Measurements from ENCODE around the gene RBM10. TPM values are rescaled to one million over a fixed set of nuclear protein-coding genes. Genes with fewer than 3 reads are reported as not detected.

The RBM10 gene
- total RNA-seq, 1 donor from 2014 or later: 52.4 TPM

GRCh38 chrX:47215291-47215900 lies 70.4 kb downstream of the RBM10 start:
- H3K9me3 ChIP-seq: no peaks in the 10 kb centered on the region
- H3K36me3 ChIP-seq: peaks cover 55 to 56% of the 10 kb centered on the region in 2 donors
- no peak for DNase-seq (ENCODE audit: low spot score in 2 of 2)
- H3K27ac ChIP-seq: no peak overlapping the region
- no peak overlapping the region for H3K4me3 ChIP-seq
- intact Hi-C loops (cut with DNase I): loop anchor here (5.0 kb wide), 1 partner anchor 147 kb away; no protein-coding TSS in a partner anchor
- TF ChIP-seq CTCF (IDR thresholded peaks at IDR 0.05): no peak
- no peaks in the 10 kb centered on the region for H3K27me3 ChIP-seq
- peaks cover 3 to 12% of the 10 kb centered on the region in 2 donors for H3K4me1 ChIP-seq

- Histone ChIP-seq H3K27me3 (no peaks in the 10 kb centered on the region), H3K4me1 (peaks cover 3 to 14% of the 10 kb centered on the region in 2 donors), H3K27ac (peak overlapping the region; percentile 67 to 97), H3K9me3 (no peaks in the 10 kb centered on the region), H3K36me3 (peaks cover 45% of the 10 kb centered on the region in 2 donors), H3K4me3 (no peak overlapping the region)
- intact Hi-C loops (cut with DNase I): loop anchor here (5.0 kb wide), 1 partner anchor 146 kb away; no protein-coding TSS in a partner anchor
- DNase-seq (ENCODE audit: low spot score in 2 of 2): no peak
- no peak for TF ChIP-seq CTCF (IDR thresholded peaks at IDR 0.05)
Measured at GRCh38 chrX:47216393-47216925, 71.4 kb downstream of the RBM10 start.

GRCh38 chrX:47217121-47217851 lies 72.3 kb downstream of the RBM10 start:
- Histone ChIP-seq H3K27ac (peak overlapping the region; percentile 67 to 97), H3K27me3 (no peaks in the 10 kb centered on the region), H3K4me3 (peak overlapping the region; percentile 35 to 92), H3K36me3 (peaks cover 36 to 37% of the 10 kb centered on the region in 2 donors), H3K9me3 (no peaks in the 10 kb centered on the region), H3K4me1 (peaks cover 3 to 14% of the 10 kb centered on the region in 2 donors)
- no peak for TF ChIP-seq CTCF (IDR thresholded peaks at IDR 0.05)
- intact Hi-C loops (cut with DNase I): loop anchor here (1.0 to 5.0 kb wide), 2 partner anchors 24 to 145 kb away; partner anchors contain the start of gene UBA1
- DNase-seq (ENCODE audit: low spot score in 2 of 2): no peak

- Histone ChIP-seq H3K9me3 (no peaks in the 10 kb centered on the region), H3K27ac (peak overlapping the region; percentile 95 to 97), H3K27me3 (no peaks in the 10 kb centered on the region), H3K4me3 (peak overlapping the region; percentile 87 to 92), H3K4me1 (peaks cover 3 to 14% of the 10 kb centered on the region in 2 donors), H3K36me3 (peaks cover 31% of the 10 kb centered on the region in 2 donors)
- TF ChIP-seq CTCF (IDR thresholded peaks at IDR 0.05): no peak
- DNase-seq (ENCODE audit: low spot score in 2 of 2): peak; percentile 98 to 100
- intact Hi-C loops (cut with DNase I): loop anchor here (1.0 to 5.0 kb wide), 3 partner anchors 15 to 144 kb away; partner anchors contain the start of genes UBA1 and USP11
Measured at GRCh38 chrX:47217852-47218279, 72.8 kb downstream of the RBM10 start.

GRCh38 chrX:47218280-47218919 lies 73.4 kb downstream of the RBM10 start, which contains the start of gene CDK16:
Gene CDK16, plus strand, starts transcription at chrX:47218681. Its CDS starts 4,877 bp downstream, at chrX:47223558.
- no peaks in the 10 kb centered on the region for H3K27me3 ChIP-seq
- H3K4me1 ChIP-seq: peaks cover 3 to 14% of the 10 kb centered on the region in 2 donors
- H3K9me3 ChIP-seq: no peaks in the 10 kb centered on the region
- peak; percentile 56 to 90 for DNase-seq (ENCODE audit: low spot score in 2 of 2)
- no peak for TF ChIP-seq CTCF (IDR thresholded peaks at IDR 0.05)
- intact Hi-C loops (cut with DNase I): loop anchor here (1.0 to 5.0 kb wide), 2 partner anchors 15 to 144 kb away; partner anchors contain the start of gene USP11
- peak within 1 kb of the TSS; percentile 87 to 92 for H3K4me3 ChIP-seq
- H3K36me3 ChIP-seq: peaks cover 27 to 31% of the 10 kb centered on the region in 2 donors
- H3K27ac ChIP-seq: peak within 1 kb of the TSS; percentile 95 to 97

All from ascending aorta (tissue), 2 donors.